H9 (cell line): ENCODE data around the gene MAP3K10. TPM values are rescaled to one million over a fixed set of nuclear protein-coding genes. Genes with fewer than 3 reads are reported as not detected.
A peak's percentile ranks its signal among the peaks of the same experiment; 100 is the strongest.

Source experiments
- DNase-seq: peaks from one replicate; pipeline ENCODE4 v3.0.0-alpha.2; 2017
- H2AFZ ChIP-seq: one replicate; pipeline ENCODE4 v1.6.1; 2013; ENCODE audit warnings: mild to moderate bottlenecking, low read length, control low read depth, moderate library complexity
- H2AK5ac ChIP-seq: 2 replicates; pipeline ENCODE4 v1.6.1; 2013; ENCODE audit warnings: low read length, control low read depth, mixed read lengths; ENCODE audit not compliant: insufficient read length
- H2BK120ac ChIP-seq: one replicate; pipeline ENCODE4 v1.6.1; 2013; ENCODE audit warnings: low read depth, mild to moderate bottlenecking, low read length, control low read depth, inconsistent platforms; ENCODE audit not compliant: poor library complexity, severe bottlenecking
- H2BK12ac ChIP-seq: 2 replicates; pipeline ENCODE4 v1.6.1; 2013; ENCODE audit warnings: low read length, control low read depth, mixed read lengths, low read depth; ENCODE audit not compliant: insufficient read length
- H2BK15ac ChIP-seq: 2 replicates; pipeline ENCODE4 v1.6.1; 2013; ENCODE audit warnings: low read depth, low read length, control low read depth
- H2BK20ac ChIP-seq: one replicate; pipeline ENCODE4 v1.6.1; 2013; ENCODE audit warnings: low read depth, mild to moderate bottlenecking, low read length, control low read depth, inconsistent platforms; ENCODE audit not compliant: poor library complexity, severe bottlenecking
- H2BK5ac ChIP-seq: 2 replicates; pipeline ENCODE4 v1.6.1; 2013; ENCODE audit warnings: low read length, control low read depth, mixed read lengths; ENCODE audit not compliant: insufficient read length
- H3K14ac ChIP-seq: 2 replicates; pipeline ENCODE4 v1.6.1; 2013; ENCODE audit warnings: low read length, control low read depth; ENCODE audit not compliant: insufficient read depth
- H3K18ac ChIP-seq: 2 replicates; pipeline ENCODE4 v1.6.1; 2013; ENCODE audit warnings: low read depth, mild to moderate bottlenecking, mixed read lengths, low read length, control low read depth; ENCODE audit not compliant: insufficient read length
- H3K23ac ChIP-seq: 2 replicates; pipeline ENCODE4 v1.6.1; 2013; ENCODE audit warnings: low read length, control low read depth, mixed read lengths, low read depth; ENCODE audit not compliant: insufficient read length
- H3K23me2 ChIP-seq: 2 replicates; pipeline ENCODE4 v1.6.1; 2013; ENCODE audit warnings: low read depth, mild to moderate bottlenecking, mixed read lengths, low read length, control low read depth; ENCODE audit not compliant: insufficient read length, poor library complexity, severe bottlenecking
- H3K27ac ChIP-seq: 2 replicates; pipeline ENCODE4 v1.5.1; 2013; ENCODE audit warnings: low read length, control low read depth, mixed read lengths, low read depth; ENCODE audit not compliant: insufficient read length
- H3K27me3 ChIP-seq: 2 replicates; pipeline ENCODE4 v1.6.1; 2013; ENCODE audit warnings: low read length, control low read depth, inconsistent platforms; ENCODE audit not compliant: insufficient read depth
- H3K4ac ChIP-seq: 2 replicates; pipeline ENCODE4 v1.6.1; 2013; ENCODE audit warnings: low read depth, mild to moderate bottlenecking, control low read depth, inconsistent platforms, low read length, moderate library complexity
- H3K4me1 ChIP-seq: 2 replicates; pipeline ENCODE4 v1.6.1; 2013; ENCODE audit warnings: low read length, control low read depth, inconsistent platforms; ENCODE audit not compliant: insufficient read depth
- H3K4me2 ChIP-seq: 2 replicates; pipeline ENCODE4 v1.6.1; 2013; ENCODE audit warnings: low read length, control low read depth, mixed read lengths; ENCODE audit not compliant: insufficient read length, insufficient read depth
- H3K56ac ChIP-seq: 2 replicates; pipeline ENCODE4 v1.6.1; 2013; ENCODE audit warnings: low read depth, mild to moderate bottlenecking, mixed read lengths, low read length, control low read depth; ENCODE audit not compliant: insufficient read length
- H3K79me1 ChIP-seq: 2 replicates; pipeline ENCODE4 v1.6.1; 2013; ENCODE audit warnings: low read depth, mild to moderate bottlenecking, moderate library complexity, low read length, control low read depth, inconsistent platforms; ENCODE audit not compliant: insufficient read depth, poor library complexity, severe bottlenecking
- H3K79me2 ChIP-seq: 2 replicates; pipeline ENCODE4 v1.6.1; 2013; ENCODE audit warnings: low read length, control low read depth, inconsistent platforms; ENCODE audit not compliant: insufficient read depth
- H3K9ac ChIP-seq: 2 replicates; pipeline ENCODE4 v1.6.1; 2013; ENCODE audit warnings: low read length, control low read depth, mixed read lengths; ENCODE audit not compliant: insufficient read length; ENCODE audit errors: extremely low read depth
- H3K9me3 ChIP-seq: one replicate; pipeline ENCODE4 v1.6.1; 2013; ENCODE audit warnings: low read depth, low read length, inconsistent platforms; ENCODE audit not compliant: control insufficient read depth
- H3T11ph ChIP-seq: one replicate; pipeline ENCODE4 v1.6.1; 2013; ENCODE audit warnings: mild to moderate bottlenecking, low read length, control low read depth, inconsistent platforms
- H4K20me1 ChIP-seq: one replicate; pipeline ENCODE4 v1.6.1; 2013; ENCODE audit not compliant: control insufficient read depth, insufficient read length, insufficient read depth
- H4K5ac ChIP-seq: 2 replicates; pipeline ENCODE4 v1.6.1; 2013; ENCODE audit warnings: low read depth, mild to moderate bottlenecking, mixed read lengths, low read length, control low read depth; ENCODE audit not compliant: insufficient read length
- H4K8ac ChIP-seq: replicated peaks from 2 replicates; pipeline ENCODE4 v1.6.1; 2013; ENCODE audit warnings: low read length, control low read depth, mixed read lengths, low read depth; ENCODE audit not compliant: insufficient read length
- H4K91ac ChIP-seq: 2 replicates; pipeline ENCODE4 v1.6.1; 2013; ENCODE audit warnings: low read depth, mild to moderate bottlenecking, moderate library complexity, mixed read lengths, low read length, control low read depth; ENCODE audit not compliant: insufficient read length
- H3K27ac Mint-ChIP-seq, 3 experiments: 2 replicates in 2 of 3; 3 replicates in 1 of 3; pipeline ENCODE4 v1.8.0; 2020 to 2021; ENCODE audit warnings: mixed read lengths in 3 of 3, mild to moderate bottlenecking in 1 of 3, moderate library complexity in 1 of 3
- H3K27me3 Mint-ChIP-seq: 2 replicates; pipeline ENCODE4 v1.8.0; 2021; ENCODE audit warnings: low read depth, mild to moderate bottlenecking, moderate library complexity, mixed read lengths
- H3K36me3 Mint-ChIP-seq, 3 experiments: 2 replicates in 2 of 3; 3 replicates in 1 of 3; pipeline ENCODE4 v1.8.0; 2020 to 2021; ENCODE audit warnings: low read depth in 3 of 3, mixed read lengths in 3 of 3; ENCODE audit not compliant: insufficient read depth in 1 of 3
- H3K4me1 Mint-ChIP-seq, 2 experiments: 2 replicates each; pipeline ENCODE4 v1.8.0; 2020; ENCODE audit warnings: mixed read lengths in 2 of 2
- H3K4me3 Mint-ChIP-seq, 2 experiments: 2 replicates in 1 of 2; 3 replicates in 1 of 2; pipeline ENCODE4 v1.8.0; 2020 to 2021; ENCODE audit warnings: mild to moderate bottlenecking in 2 of 2, mixed read lengths in 2 of 2, moderate library complexity in 1 of 2
- H3K9me3 Mint-ChIP-seq, 2 experiments: 2 replicates in 1 of 2; 3 replicates in 1 of 2; pipeline ENCODE4 v1.8.0; 2020; ENCODE audit warnings: mild to moderate bottlenecking in 2 of 2, mixed read lengths in 2 of 2, moderate library complexity in 1 of 2
- CTCF ChIP-seq: fragments of 200-600 bp; sonication (generic); conservative IDR thresholded peaks from 3 replicates; pipeline ENCODE4 v1.8.0; 2021; ENCODE audit warnings: antibody characterized with exemption, mild to moderate bottlenecking
- WGBS: extraction: QIAGEN DNeasy Blood & Tissue Kit; methylation state at CpG from one replicate; pipeline ENCODE4 v1.1.7; 2013; ENCODE audit warnings: missing lambda C conversion rate, low lambda C conversion rate, mixed read lengths; ENCODE audit not compliant: insufficient read length; ENCODE audit errors: extremely low coverage; 5-methylcytosine and 5-hydroxymethylcytosine counted together
- total RNA-seq: library from RNA; stranded (reverse); gene quantifications from 2 replicates; pipeline ENCODE4 v1.2.1, GENCODE V29; 2021

MAP3K10 gene
- total RNA-seq, 1 experiment from 2014 or later: 19.0 TPM

- DNase-seq: no peak
- H4K5ac ChIP-seq: no peak overlapping the region
- WGBS: no CpG with 5 or more reads among the region's 6 CpGs
- Mint-ChIP-seq H3K4me3 (peak overlapping the region in 1 of 2 experiments; percentile 15; a peak in 2 of 5 replicates), H3K27me3 (peaks cover 1% of the 10 kb centered on the region), H3K36me3 (peaks cover 0 to 13% (median 13%) of the 10 kb centered on the region in 3 experiments; a peak in 4 of 7 replicates), H3K4me1 (peaks cover 19% of the 10 kb centered on the region in 2 experiments), H3K9me3 (no peaks in the 10 kb centered on the region), H3K27ac (peak overlapping the region; percentile 8 to 74 (median 74); a peak in 4 of 7 replicates)
- H4K20me1 ChIP-seq: no peaks in the 10 kb centered on the region
- H3K4me2 ChIP-seq: no peak overlapping the region
- no peaks in the 10 kb centered on the region for H3K79me2 ChIP-seq
- H3K27ac ChIP-seq: no peak overlapping the region
- H3K4me1 ChIP-seq: peaks cover 2% of the 10 kb centered on the region; the same call in 1 of the 2 replicates
- no peak overlapping the region for H2AK5ac ChIP-seq
- H3K18ac ChIP-seq: no peak overlapping the region
- H3T11ph ChIP-seq: no peak overlapping the region
- H2BK20ac ChIP-seq: no peak overlapping the region
- no peak overlapping the region for H4K8ac ChIP-seq
- no peak overlapping the region for H3K56ac ChIP-seq
- H2BK120ac ChIP-seq: no peak overlapping the region
- no peak overlapping the region for H2BK15ac ChIP-seq
- H3K23me2 ChIP-seq: no peaks in the 10 kb centered on the region
- H3K9ac ChIP-seq: no peak overlapping the region
- no peak overlapping the region for H2BK12ac ChIP-seq
- no peak for TF ChIP-seq CTCF
- no peak overlapping the region for H2BK5ac ChIP-seq
- H3K79me1 ChIP-seq: no peaks in the 10 kb centered on the region
- H3K27me3 ChIP-seq: no peaks in the 10 kb centered on the region
- H3K14ac ChIP-seq: no peak overlapping the region
- no peak overlapping the region for H4K91ac ChIP-seq
- H3K9me3 ChIP-seq: no peaks in the 10 kb centered on the region
- H2AFZ ChIP-seq: no peak overlapping the region
- no peak overlapping the region for H3K4ac ChIP-seq
- no peak overlapping the region for H3K23ac ChIP-seq
Observed at GRCh38 chr19:40231057-40231456, 39.8 kb downstream of the MAP3K10 start.
